Fibroblast of lung (primary cell): ENCODE data around the gene DAGLA.

Experiments used
- CTCF ChIP-seq, 2 donors: IDR thresholded peaks in 1 of 2; conservative IDR thresholded peaks in 1 of 2; 1 replicate in 1 of 2; 2 replicates in 1 of 2; pipeline ENCODE4 v1.5.1; 2011 to 2012; ENCODE audit warnings: low read length in 2 of 2, control low read depth in 1 of 2, inconsistent platforms in 1 of 2, low read depth in 1 of 2, mild to moderate bottlenecking in 1 of 2
- EZH2 ChIP-seq: IDR thresholded peaks from 2 replicates; pipeline ENCODE4 v1.5.1; 2012; ENCODE audit warnings: low read length, control low read depth, mild to moderate bottlenecking; ENCODE audit errors: missing control alignments

DNA sequence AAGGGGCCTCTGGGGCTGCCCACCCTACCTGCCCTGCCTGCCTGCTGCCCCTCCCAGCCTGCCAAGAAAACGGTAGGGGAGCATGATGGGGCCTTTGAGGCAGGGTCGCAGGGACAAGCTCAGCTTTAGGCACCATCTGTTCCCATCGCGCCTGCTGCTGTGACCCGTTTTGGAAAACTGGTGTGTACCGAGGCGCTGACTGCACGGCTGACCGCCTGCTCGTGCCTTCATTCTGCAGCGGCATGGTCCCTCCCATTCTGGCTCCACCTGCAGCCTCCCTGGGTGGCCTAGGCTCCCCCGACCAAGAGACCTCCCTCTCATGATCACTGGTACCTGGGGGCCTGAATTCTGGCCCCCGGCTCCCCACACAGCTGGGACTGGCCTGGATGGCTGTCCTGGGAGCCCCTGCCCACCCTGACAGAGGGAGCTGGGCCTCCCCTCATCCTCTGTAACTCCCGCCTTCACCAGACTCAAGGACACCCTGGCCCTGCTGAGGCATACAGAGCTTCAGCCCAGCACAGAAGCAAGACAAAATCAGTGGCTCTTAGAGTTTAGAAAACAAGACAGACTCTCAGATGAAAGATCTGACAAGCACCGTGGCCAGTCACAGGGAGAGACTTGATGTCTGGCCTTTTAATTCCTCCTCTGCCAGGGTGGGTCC lies 65.7 kb downstream of the DAGLA start:
- TF ChIP-seq CTCF (conservative IDR thresholded peaks at IDR 0.05 in 1 of 2, IDR thresholded peaks at IDR 0.05 in 1 of 2; ENCODE audit: low read depth in 1 of 2, low read length in 2 of 2), result no peak
- TF ChIP-seq EZH2, result no peak
